Posterior vena cava (tissue), 2 donors: ENCODE measurements around the gene CLDN7. TPM values are rescaled to one million over a fixed set of nuclear protein-coding genes. Genes with fewer than 3 reads are reported as not detected.
"Not testable (repeated sequence)": the region's sequence is repeated elsewhere in the genome, so short reads cannot be mapped to it uniquely, and the experiment has no call there.

Source experiments
- DNase-seq: peaks from one replicate; pipeline ENCODE4 v3.0.0-alpha.2; 2020; ENCODE audit warnings: low spot score
- intact Hi-C, 2 donors: fragments of 100-400 bp; cut with DNase I; formaldehyde crosslinking; loops; one replicate each; pipeline versions ENCODE4 v1.14.1 to v1.14.2; 2022 to 2023
- total RNA-seq, 2 donors: library from RNA; stranded (reverse); fragmentation: NEBNext Ultra II Directional; extraction: Animal tissue kit (Norgen Biotek cat#: 25700); gene quantifications; one replicate each; pipeline ENCODE4 v1.2.1, GENCODE V29; 2021
- donor health status: DM: yes; HTN: yes; CAD: no.
- donor health status: DM: yes; HTN: yes; CAD: no.

Gene CLDN7
- total RNA-seq, 2 donors from 2014 or later: 1.6 to 4.4 TPM

DNA sequence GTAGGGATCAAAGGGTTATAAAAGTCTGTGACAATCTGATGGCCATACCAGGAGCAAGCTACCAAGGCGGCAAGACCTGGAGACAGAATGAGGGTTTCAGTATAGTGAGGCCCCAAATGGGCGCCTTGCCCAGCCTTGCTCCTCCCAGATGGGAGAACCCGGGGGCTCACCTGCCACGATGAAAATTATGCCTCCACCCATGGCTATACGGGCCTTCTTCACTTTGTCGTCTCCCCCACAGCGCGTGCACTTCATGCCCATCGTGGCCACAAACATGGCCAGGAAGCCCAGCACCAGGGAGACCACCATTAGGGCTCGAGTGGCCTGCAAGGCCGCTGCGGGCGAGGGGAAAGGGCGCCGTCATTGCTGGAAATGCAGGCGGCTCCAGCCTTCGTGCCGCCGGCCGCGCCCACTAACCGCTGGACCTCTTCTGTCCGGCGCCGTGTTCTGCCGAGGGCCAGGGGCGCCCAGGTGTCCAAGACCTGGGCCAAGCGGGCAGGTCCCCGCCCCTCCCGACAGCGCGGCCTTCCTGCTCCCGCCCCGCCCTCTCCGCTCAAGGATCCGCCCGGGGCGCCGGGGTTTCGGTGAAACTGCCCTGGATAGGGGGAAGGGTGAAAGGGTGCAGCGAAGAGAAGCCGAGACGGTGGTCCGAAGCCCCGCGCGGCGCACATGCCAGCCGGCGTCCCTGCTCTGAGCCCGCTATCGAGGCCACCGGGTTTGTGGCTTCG lies 1.5 kb downstream of the CLDN7 start:
- intact Hi-C loops: no loop called here
- no peak for DNase-seq

GRCh38 chr17:7260151-7260550 lies 2.1 kb downstream of the CLDN7 start:
- DNase-seq: no peak
- intact Hi-C loops: no loop called here

GRCh38 chr17:7259555-7259889 lies 2.8 kb downstream of the CLDN7 start:
- no peak for DNase-seq
- intact Hi-C loops: no loop called here

DNA sequence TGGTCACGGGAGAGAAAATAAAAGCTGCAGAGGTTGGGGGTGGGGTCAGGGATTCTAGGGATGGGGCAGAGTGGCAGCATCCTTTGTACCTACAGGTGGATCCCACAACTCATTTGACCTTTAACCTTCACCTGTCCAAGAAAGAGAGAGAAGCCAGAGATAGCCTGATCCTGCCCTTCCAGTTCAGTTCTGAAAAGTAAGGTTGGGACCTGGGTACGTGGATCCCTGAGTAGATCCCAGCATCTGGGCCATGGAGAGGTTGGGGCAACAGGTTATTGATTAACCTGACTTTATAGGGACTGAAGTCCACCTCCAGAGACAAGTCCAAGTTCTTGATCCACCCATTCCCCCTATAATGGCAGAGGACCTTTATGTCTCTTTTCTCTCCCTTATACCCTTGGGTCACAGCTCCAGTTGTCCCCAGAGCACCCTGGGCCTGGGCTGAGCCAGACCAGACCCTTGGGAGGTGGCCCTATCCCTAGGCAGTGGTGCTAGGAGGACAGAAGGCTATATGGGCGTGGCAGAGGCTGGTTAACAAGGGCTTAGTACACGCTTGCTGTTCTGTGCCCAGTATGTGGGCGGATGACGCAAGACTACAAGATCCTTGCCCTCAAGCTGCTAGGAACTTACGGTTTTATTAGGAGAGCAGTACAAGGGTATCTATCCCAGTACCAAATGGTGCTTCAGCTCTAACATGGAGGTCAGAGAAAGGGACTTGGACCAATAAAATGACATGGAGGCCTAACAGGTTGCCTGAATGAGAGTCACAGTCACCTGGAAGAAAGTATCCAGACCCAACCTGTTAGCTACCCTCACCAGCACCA lies 3.3 kb downstream of the CLDN7 start:
- intact Hi-C loops: no loop called here

GRCh38 chr17:7256766-7257456 lies 5.4 kb downstream of the CLDN7 start:
- DNase-seq: no peak
- intact Hi-C loops: no loop called here

More for the DNA sequence above, 3.3 kb downstream of the CLDN7 start:
- no peak for DNase-seq

DNA sequence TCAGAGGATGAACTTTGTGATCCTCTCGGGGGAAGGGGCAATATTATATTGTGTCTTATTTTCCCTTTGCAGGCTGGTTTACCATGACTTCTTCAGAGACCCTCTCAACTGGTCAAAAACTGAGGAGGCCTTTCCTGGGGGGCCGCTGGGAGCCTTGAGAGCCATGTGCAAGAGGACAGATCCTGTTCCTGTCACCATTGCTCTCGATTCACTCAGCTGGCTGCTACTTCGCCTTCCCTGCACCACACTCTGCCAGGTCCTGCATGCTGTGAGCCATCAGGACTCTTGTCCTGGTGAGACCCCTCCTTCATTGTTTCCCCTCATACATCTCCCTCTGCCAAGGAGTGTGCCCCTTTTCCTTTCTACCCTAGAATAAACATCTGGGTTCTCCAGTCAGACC lies 7.8 kb downstream of the CLDN7 start:
- intact Hi-C loops: loop anchor here in 1 of 2 donors (5.0 kb wide), 1 partner anchor 93 kb away; no protein-coding TSS in a partner anchor
- no peak for DNase-seq

- intact Hi-C loops: loop anchor here in 1 of 2 donors (5.0 kb wide), 1 partner anchor 94 kb away; no protein-coding TSS in a partner anchor
- no peak for DNase-seq
Measured at GRCh38 chr17:7253082-7253481, 9.2 kb downstream of the CLDN7 start.

- intact Hi-C loops: loop anchor here in 1 of 2 donors (5.0 kb wide), 1 partner anchor 95 kb away; no protein-coding TSS in a partner anchor
- DNase-seq: peak; percentile 99
Measured at GRCh38 chr17:7252176-7253043, 9.9 kb downstream of the CLDN7 start, which contains the start of gene ELP5. Gene ELP5 (plus strand): TSS chr17:7252215. CDS start chr17:7252551, 336 bp downstream.

DNA sequence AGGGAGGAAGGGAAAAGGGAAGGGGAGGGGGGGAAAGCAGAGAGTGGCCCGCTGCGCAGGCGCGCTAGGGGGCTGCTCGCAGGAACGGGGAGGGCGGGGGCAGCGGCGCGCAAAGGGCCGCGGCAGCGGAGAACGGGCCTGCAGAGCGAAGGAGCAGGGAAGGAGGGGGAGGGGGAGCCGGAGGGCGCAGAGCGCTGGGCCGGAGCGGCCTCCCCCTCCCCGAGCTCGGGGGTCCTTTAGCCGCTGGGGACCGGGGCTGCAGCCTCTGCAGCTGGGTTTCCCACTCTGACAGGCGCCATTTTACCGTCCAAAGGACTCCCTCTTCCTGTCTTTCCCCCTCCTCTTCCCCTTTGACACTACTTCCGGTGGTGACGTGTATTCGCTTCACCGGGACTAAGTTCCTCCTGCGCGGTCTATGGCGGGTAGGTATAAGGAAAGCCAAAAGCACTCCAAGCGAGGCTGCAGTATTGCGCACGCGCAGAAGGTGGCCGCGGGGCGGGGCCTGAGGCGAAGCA lies 10.6 kb downstream of the CLDN7 start, which contains the start of gene CTDNEP1:
CTDNEP1 (minus strand) TSS at position 74 of the 515 bp plus-strand sequence. CDS start 438 bp downstream, outside the sequence.
- intact Hi-C loops: loop anchor here in 1 of 2 donors (5.0 kb wide), 1 partner anchor 96 kb away; no protein-coding TSS in a partner anchor
- DNase-seq: peak; percentile 99

GRCh38 chr17:7250695-7251627 lies 11.3 kb downstream of the CLDN7 start:
- intact Hi-C loops: loop anchor here in 1 of 2 donors (5.0 kb wide), 1 partner anchor 96 kb away; no protein-coding TSS in a partner anchor
- DNase-seq: no peak

DNA sequence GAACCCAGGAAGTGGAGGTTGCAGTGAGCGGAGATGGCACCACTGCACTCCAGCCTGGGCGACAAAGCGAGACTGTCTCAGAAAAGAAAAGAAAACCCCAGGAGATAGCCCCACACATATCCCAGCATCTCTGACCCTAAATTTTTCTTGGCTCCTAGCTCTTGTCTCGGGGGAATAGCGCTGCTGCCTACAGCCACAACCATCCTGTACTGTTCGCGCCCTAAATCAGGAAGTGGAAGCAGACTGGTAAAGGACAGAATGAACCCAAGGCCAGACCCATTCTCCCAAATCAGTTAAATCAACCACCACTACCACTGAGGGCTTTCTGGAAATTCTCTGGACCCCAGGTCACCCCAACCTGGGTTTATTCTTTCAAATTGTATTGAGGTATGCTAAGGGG lies 12.4 kb downstream of the CLDN7 start:
- no peak for DNase-seq
- intact Hi-C loops: loop anchor here in 1 of 2 donors (5.0 kb wide), 1 partner anchor 97 kb away; no protein-coding TSS in a partner anchor

DNA sequence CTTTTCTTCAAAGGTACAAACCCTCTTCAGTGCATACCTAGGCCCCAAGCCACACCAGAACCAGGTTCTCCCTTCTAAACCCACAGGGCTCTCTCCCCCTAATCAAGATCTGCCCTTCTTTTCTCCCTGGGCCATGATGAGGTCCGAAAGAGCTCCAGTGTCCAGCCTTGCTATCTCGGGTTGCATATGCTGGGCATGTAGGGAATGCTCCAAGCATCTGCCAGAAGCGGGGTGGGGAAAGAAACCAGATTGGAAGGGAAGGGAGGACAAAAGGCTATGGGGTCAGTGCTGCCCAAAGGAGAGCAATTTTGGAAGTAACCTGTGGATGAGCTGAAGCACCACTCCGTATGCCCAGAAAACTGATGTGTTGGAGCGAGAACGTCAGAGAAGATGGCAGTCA lies 13.1 kb downstream of the CLDN7 start:
- intact Hi-C loops: no loop called here
- DNase-seq: no peak

DNA sequence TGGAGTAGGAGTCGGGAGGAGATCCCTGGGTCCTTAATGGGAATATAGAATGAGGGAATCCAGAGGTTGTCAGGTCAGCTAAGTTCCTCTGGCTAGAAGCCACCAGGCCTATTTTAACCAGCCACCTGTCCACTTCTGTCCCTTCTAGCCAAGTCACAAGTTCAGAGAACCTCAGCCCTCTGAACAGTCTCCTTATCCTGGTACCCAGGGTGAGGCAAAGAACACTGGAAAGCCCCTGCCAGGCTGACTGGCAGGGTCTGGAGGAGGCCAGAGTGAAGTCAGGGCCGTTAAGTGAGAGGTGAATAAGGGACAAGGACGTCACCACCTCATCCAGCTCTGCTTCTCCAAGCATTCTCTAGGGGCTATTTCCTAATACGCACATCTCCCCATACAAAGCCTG lies 13.5 kb downstream of the CLDN7 start:
- DNase-seq: no peak
- intact Hi-C loops: no loop called here

DNA sequence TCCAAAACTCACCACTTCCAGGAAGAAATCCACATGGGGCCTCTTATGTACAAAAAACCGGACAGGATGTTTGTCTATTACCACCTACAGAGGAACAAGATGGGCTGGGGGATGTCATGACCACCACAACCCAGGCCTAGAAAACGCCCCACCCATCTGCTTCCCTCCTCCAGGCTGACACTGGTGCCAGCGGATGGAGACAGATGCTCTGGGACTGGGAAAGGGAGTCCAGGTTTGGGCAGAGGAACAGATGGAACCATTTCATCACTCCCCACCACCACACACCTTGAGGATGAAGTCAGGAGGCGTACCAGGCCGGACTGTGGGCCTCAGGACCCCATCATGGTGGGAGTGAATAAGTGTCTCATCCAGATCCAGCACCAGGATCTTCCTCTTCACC lies 15.5 kb downstream of the CLDN7 start:
- intact Hi-C loops: no loop called here

DNA sequence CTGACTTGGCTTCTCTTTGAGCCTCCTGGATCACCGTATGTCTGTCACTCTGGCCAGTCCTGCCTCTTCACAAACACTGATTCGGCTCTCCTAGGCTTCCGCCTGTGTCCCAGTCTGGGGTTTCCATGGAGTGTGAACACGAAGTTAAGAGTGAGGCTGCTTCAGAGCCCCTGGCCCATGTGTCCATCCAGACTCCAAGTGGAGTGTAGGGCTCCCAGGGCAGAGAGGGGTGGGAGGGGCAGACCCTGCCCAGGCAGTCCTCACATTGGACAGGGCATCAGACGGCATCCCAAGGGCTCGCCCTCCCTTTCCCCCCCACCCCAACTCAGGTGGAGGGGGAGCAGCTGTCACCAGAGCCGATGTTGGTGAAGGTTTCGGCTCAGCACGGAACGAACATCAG lies 18.4 kb downstream of the CLDN7 start:
- DNase-seq, intact Hi-C loops: not testable (repeated sequence)

More for the DNA sequence above, 15.5 kb downstream of the CLDN7 start:
- no peak for DNase-seq

DNA sequence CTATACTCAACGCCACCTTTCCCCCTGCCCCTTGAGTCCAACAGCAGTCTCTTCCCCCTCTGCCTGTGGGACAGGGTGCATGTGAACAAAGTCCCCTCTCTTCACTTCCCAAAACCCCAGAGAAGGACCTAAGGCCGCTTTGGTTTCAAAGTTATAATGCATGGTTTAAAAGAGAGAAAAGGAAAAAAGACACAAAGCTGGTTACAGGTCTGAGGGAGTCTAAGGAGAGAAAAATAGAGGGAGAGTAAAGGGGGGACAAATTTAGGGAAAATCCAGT lies 18.9 kb downstream of the CLDN7 start:
- no peak for DNase-seq
- intact Hi-C loops: no loop called here

- intact Hi-C loops: no loop called here
Measured at GRCh38 chr17:7242717-7243452, 19.4 kb downstream of the CLDN7 start.

More at GRCh38 chr17:7242717-7243452, 19.4 kb downstream of the CLDN7 start:
- DNase-seq: peak; percentile 99
